Neuronal stem cell (in vitro differentiated cells): ENCODE results near the gene PRM3.

Experiments used
- DNase-seq: peaks from one replicate; pipeline ENCODE4 v3.0.0-alpha.2; 2013; ENCODE audit warnings: low spot score
- H2AFZ ChIP-seq: one replicate; pipeline ENCODE4 v1.6.1; 2013; ENCODE audit warnings: mild to moderate bottlenecking, low read length, inconsistent platforms
- H2AK5ac ChIP-seq: 2 replicates; pipeline ENCODE4 v1.6.1; 2013; ENCODE audit warnings: low read depth, mild to moderate bottlenecking, inconsistent platforms, low read length, moderate library complexity, mixed read lengths
- H2BK120ac ChIP-seq: 2 replicates; pipeline ENCODE4 v1.6.1; 2013; ENCODE audit warnings: low read depth, mild to moderate bottlenecking, inconsistent platforms, low read length, moderate library complexity, mixed read lengths
- H2BK12ac ChIP-seq: one replicate; pipeline ENCODE4 v1.6.1; 2013; ENCODE audit warnings: low read length, inconsistent platforms
- H2BK15ac ChIP-seq: 2 replicates; pipeline ENCODE4 v1.6.1; 2013; ENCODE audit warnings: mild to moderate bottlenecking, low read length, inconsistent platforms, mixed read lengths
- H2BK5ac ChIP-seq: one replicate; pipeline ENCODE4 v1.6.1; 2013; ENCODE audit warnings: inconsistent platforms, mild to moderate bottlenecking, low read length, moderate library complexity
- H3K14ac ChIP-seq: one replicate; pipeline ENCODE4 v1.6.1; 2013; ENCODE audit warnings: low read length, inconsistent platforms
- H3K18ac ChIP-seq: 2 replicates; pipeline ENCODE4 v1.6.1; 2013; ENCODE audit warnings: low read length, inconsistent platforms
- H3K23ac ChIP-seq: 2 replicates; pipeline ENCODE4 v1.6.1; 2013; ENCODE audit warnings: low read depth, mild to moderate bottlenecking, mixed read lengths, low read length, inconsistent platforms; ENCODE audit not compliant: poor library complexity
- H3K27ac ChIP-seq: replicated peaks from 3 replicates; pipeline ENCODE4 v1.5.1; 2013; ENCODE audit warnings: low read length, inconsistent platforms
- H3K27me3 ChIP-seq, 3 experiments: 2 replicates each; pipeline ENCODE4 v1.6.1; 2013; ENCODE audit warnings: low read length in 3 of 3, mild to moderate bottlenecking in 2 of 3, inconsistent platforms in 1 of 3, low read depth in 1 of 3, mixed read lengths in 1 of 3, moderate library complexity in 1 of 3; ENCODE audit not compliant: control insufficient read depth in 3 of 3, insufficient read depth in 3 of 3
- H3K36me3 ChIP-seq, 2 donors: replicated peaks in 1 of 2; 2 replicates each; pipeline ENCODE4 v1.6.1; 2013; ENCODE audit warnings: low read length in 2 of 2; ENCODE audit not compliant: control insufficient read depth in 2 of 2, insufficient read depth in 2 of 2
- H3K4ac ChIP-seq: 2 replicates; pipeline ENCODE4 v1.6.1; 2013; ENCODE audit warnings: inconsistent platforms, mild to moderate bottlenecking, low read length, moderate library complexity
- H3K4me1 ChIP-seq, 2 donors: 1 replicate in 1 of 2; 2 replicates in 1 of 2; pipeline ENCODE4 v1.6.1; 2013; ENCODE audit warnings: low read length in 2 of 2, low read depth in 1 of 2; ENCODE audit not compliant: control insufficient read depth in 2 of 2, insufficient read depth in 1 of 2
- H3K4me2 ChIP-seq: one replicate; pipeline ENCODE4 v1.6.1; 2013; ENCODE audit warnings: mild to moderate bottlenecking, low read length, inconsistent platforms; ENCODE audit not compliant: insufficient read depth, poor library complexity, severe bottlenecking
- H3K4me3 ChIP-seq, 2 donors: 2 replicates each; pipeline ENCODE4 v1.5.1; 2013; ENCODE audit warnings: low read length in 2 of 2, mild to moderate bottlenecking in 2 of 2, inconsistent platforms in 1 of 2, moderate library complexity in 1 of 2
- H3K79me1 ChIP-seq: one replicate; pipeline ENCODE4 v1.6.1; 2013; ENCODE audit warnings: low read depth, mild to moderate bottlenecking, inconsistent platforms, low read length, moderate library complexity
- H3K9ac ChIP-seq: one replicate; pipeline ENCODE4 v1.6.1; 2013; ENCODE audit warnings: mild to moderate bottlenecking, low read depth, low read length, inconsistent platforms; ENCODE audit not compliant: poor library complexity
- H3K9me3 ChIP-seq, 2 donors: replicated peaks in 1 of 2; 2 replicates each; pipeline versions ENCODE3 to v1.6.1; 2013; ENCODE audit warnings: low read length in 2 of 2, mild to moderate bottlenecking in 2 of 2, inconsistent platforms in 1 of 2, low read depth in 1 of 2, mixed read lengths in 1 of 2, moderate library complexity in 1 of 2; ENCODE audit not compliant: control insufficient read depth in 2 of 2, insufficient read depth in 1 of 2
- H4K8ac ChIP-seq: one replicate; pipeline ENCODE4 v1.6.1; 2013; ENCODE audit warnings: low read depth, mild to moderate bottlenecking, inconsistent platforms, low read length, moderate library complexity
- H4K91ac ChIP-seq: one replicate; pipeline ENCODE4 v1.6.1; 2013; ENCODE audit warnings: low read length, low read depth, mild to moderate bottlenecking, inconsistent platforms; ENCODE audit not compliant: poor library complexity
- WGBS, 2 donors: extraction: QIAGEN DNeasy Blood & Tissue Kit; methylation state at CpG; one replicate each; pipeline ENCODE4 v1.1.7; 2013; ENCODE audit warnings: missing lambda C conversion rate in 2 of 2, mixed read lengths in 1 of 2; ENCODE audit not compliant: insufficient read length in 2 of 2, insufficient replicate concordance in 1 of 2; ENCODE audit errors: extremely low coverage in 2 of 2; 5-methylcytosine and 5-hydroxymethylcytosine counted together

Gene PRM3

GRCh38 chr16:11296706-11297491 lies 23.5 kb upstream of the PRM3 start:
- Histone ChIP-seq H2AK5ac (no peak overlapping the region), H4K91ac (no peak overlapping the region), H3K4me2 (no peak overlapping the region), H3K23ac (no peak overlapping the region), H3K27me3 (no peaks in the 10 kb centered on the region), H2BK15ac (no peak overlapping the region), H3K36me3 (no peaks in the 10 kb centered on the region), H3K14ac (no peak overlapping the region), H4K8ac (no peak overlapping the region), H2BK12ac (no peak overlapping the region), H3K79me1 (no peaks in the 10 kb centered on the region), H3K4ac (no peak overlapping the region), H2BK5ac (no peak overlapping the region), H3K4me1 (peaks cover 2 to 18% of the 10 kb centered on the region in 2 donors), H3K18ac (no peak overlapping the region), H2BK120ac (no peak overlapping the region), H3K4me3 (no peak overlapping the region), H3K9me3 (no peaks in the 10 kb centered on the region), H3K27ac (no peak overlapping the region), H2AFZ (peak overlapping the region; percentile 90), H3K9ac (no peak overlapping the region)
- no CpG with 5 or more reads among the region's 10 CpGs for whole genome bisulfite sequencing, 2 donors
- no peak for DNase-seq

GRCh38 chr16:11296351-11296705 lies 22.9 kb upstream of the PRM3 start:
- H3K4me3 ChIP-seq: no peak overlapping the region
- no peak overlapping the region for H3K23ac ChIP-seq
- peak overlapping the region; percentile 39 for H2AFZ ChIP-seq
- H2BK15ac ChIP-seq: no peak overlapping the region
- no peaks in the 10 kb centered on the region for H3K27me3 ChIP-seq
- H3K9ac ChIP-seq: no peak overlapping the region
- no peak overlapping the region for H3K27ac ChIP-seq
- no peak overlapping the region for H3K18ac ChIP-seq
- peaks cover 6 to 21% of the 10 kb centered on the region in 2 donors for H3K4me1 ChIP-seq
- no peak for DNase-seq
- no peak overlapping the region for H3K14ac ChIP-seq
- no peaks in the 10 kb centered on the region for H3K79me1 ChIP-seq
- no peak overlapping the region for H2BK120ac ChIP-seq
- no peak overlapping the region for H3K4me2 ChIP-seq
- H2AK5ac ChIP-seq: no peak overlapping the region
- no CpG with 5 or more reads among the region's 3 CpGs for WGBS, 2 donors
- H3K9me3 ChIP-seq: no peaks in the 10 kb centered on the region
- H4K91ac ChIP-seq: no peak overlapping the region
- no peak overlapping the region for H3K4ac ChIP-seq
- no peak overlapping the region for H4K8ac ChIP-seq
- no peaks in the 10 kb centered on the region for H3K36me3 ChIP-seq
- H2BK5ac ChIP-seq: no peak overlapping the region
- no peak overlapping the region for H2BK12ac ChIP-seq

- H4K91ac ChIP-seq: no peak overlapping the region
Observed at GRCh38 chr16:11295672-11296071, 22.2 kb upstream of the PRM3 start.

DNA sequence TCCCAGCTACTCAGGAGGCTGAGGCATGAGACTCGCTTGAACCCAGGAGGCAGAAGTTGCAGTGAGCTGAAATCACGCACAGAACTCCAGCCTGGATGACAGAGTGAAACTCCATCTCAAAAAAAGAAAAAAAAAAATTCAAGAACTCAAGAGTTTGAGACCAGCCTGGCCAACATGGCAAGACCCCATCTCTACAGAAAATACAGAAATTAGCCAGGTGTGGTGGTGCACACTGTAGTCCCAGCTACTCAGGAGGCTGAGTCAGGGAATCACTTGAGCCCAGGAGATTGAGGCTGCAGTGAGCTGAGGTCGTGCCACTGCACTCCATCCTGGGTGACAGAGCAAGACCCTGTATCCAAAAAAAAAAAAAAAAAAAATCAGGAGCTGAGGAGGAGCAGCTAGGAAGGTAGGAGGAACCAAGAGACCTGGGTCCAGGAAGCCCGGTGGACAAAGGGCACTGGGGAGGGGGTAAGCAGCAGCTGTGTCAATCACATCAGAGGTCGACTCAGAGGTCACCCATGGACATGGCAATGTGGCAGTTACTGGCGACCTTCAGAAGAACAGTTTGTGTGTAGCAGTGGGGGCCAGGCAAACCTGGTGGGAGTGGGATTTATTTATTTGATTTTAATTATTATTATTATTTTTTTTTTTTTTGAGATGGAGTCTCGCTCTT lies 18.8 kb upstream of the PRM3 start:
- no peak overlapping the region for H3K4me2 ChIP-seq
- no peak overlapping the region for H3K4me3 ChIP-seq
- H3K36me3 ChIP-seq: no peaks in the 10 kb centered on the region
- H3K4me1 ChIP-seq: peaks cover 13 to 17% of the 10 kb centered on the region in 2 donors
- no peak overlapping the region for H3K4ac ChIP-seq
- H4K8ac ChIP-seq: no peak overlapping the region
- H4K91ac ChIP-seq: no peak overlapping the region
- no peak overlapping the region for H3K14ac ChIP-seq
- no peaks in the 10 kb centered on the region for H3K79me1 ChIP-seq
- H3K9ac ChIP-seq: no peak overlapping the region
- H3K27me3 ChIP-seq: peaks cover 0 to 3% (median 0%) of the 10 kb centered on the region in 3 experiments
- no peak overlapping the region for H2BK12ac ChIP-seq
- no CpG with 5 or more reads among the region's 7 CpGs for WGBS, 2 donors
- H3K18ac ChIP-seq: peak overlapping the region; percentile 52
- no peak overlapping the region for H2BK15ac ChIP-seq
- no peak overlapping the region for H2AK5ac ChIP-seq
- no peak for DNase-seq
- H3K9me3 ChIP-seq: peaks cover 0 to 4% of the 10 kb centered on the region in 2 donors
- H2AFZ ChIP-seq: no peak overlapping the region
- no peak overlapping the region for H3K23ac ChIP-seq
- H2BK120ac ChIP-seq: no peak overlapping the region
- H2BK5ac ChIP-seq: no peak overlapping the region
- no peak overlapping the region for H3K27ac ChIP-seq

More at GRCh38 chr16:11295672-11296071, 22.2 kb upstream of the PRM3 start:
- no peak for DNase-seq
- Histone ChIP-seq H3K9me3 (no peaks in the 10 kb centered on the region), H2AK5ac (no peak overlapping the region), H3K4ac (no peak overlapping the region), H3K79me1 (no peaks in the 10 kb centered on the region), H3K4me2 (no peak overlapping the region), H3K27me3 (peaks cover 0 to 2% (median 0%) of the 10 kb centered on the region in 3 experiments), H2BK120ac (no peak overlapping the region), H3K36me3 (no peaks in the 10 kb centered on the region), H4K8ac (no peak overlapping the region), H3K4me1 (peaks cover 13 to 25% of the 10 kb centered on the region in 2 donors), H3K4me3 (no peak overlapping the region), H2BK12ac (no peak overlapping the region), H3K27ac (no peak overlapping the region), H2AFZ (no peak overlapping the region), H3K23ac (no peak overlapping the region), H2BK5ac (no peak overlapping the region), H2BK15ac (no peak overlapping the region), H3K9ac (no peak overlapping the region), H3K18ac (no peak overlapping the region), H3K14ac (no peak overlapping the region)
- no CpG with 5 or more reads among the region's 4 CpGs for WGBS, 2 donors
